ENCODE data around the gene FAM174B.

The FAM174B gene

GRCh38 chr15:92591275-92591674 lies 64.3 kb downstream of the FAM174B start:
- Histone ChIP-seq H3K27ac (replicated peaks) (no peak overlapping the region), H3K4me3 (replicated peaks; ENCODE audit: insufficient read depth, low read length) (no peak overlapping the region), H3K27me3 (ENCODE audit: insufficient read depth, poor library complexity, severe bottlenecking) (peaks cover 6% of the 10 kb centered on the region)
- TF ChIP-seq, protein P1, sequence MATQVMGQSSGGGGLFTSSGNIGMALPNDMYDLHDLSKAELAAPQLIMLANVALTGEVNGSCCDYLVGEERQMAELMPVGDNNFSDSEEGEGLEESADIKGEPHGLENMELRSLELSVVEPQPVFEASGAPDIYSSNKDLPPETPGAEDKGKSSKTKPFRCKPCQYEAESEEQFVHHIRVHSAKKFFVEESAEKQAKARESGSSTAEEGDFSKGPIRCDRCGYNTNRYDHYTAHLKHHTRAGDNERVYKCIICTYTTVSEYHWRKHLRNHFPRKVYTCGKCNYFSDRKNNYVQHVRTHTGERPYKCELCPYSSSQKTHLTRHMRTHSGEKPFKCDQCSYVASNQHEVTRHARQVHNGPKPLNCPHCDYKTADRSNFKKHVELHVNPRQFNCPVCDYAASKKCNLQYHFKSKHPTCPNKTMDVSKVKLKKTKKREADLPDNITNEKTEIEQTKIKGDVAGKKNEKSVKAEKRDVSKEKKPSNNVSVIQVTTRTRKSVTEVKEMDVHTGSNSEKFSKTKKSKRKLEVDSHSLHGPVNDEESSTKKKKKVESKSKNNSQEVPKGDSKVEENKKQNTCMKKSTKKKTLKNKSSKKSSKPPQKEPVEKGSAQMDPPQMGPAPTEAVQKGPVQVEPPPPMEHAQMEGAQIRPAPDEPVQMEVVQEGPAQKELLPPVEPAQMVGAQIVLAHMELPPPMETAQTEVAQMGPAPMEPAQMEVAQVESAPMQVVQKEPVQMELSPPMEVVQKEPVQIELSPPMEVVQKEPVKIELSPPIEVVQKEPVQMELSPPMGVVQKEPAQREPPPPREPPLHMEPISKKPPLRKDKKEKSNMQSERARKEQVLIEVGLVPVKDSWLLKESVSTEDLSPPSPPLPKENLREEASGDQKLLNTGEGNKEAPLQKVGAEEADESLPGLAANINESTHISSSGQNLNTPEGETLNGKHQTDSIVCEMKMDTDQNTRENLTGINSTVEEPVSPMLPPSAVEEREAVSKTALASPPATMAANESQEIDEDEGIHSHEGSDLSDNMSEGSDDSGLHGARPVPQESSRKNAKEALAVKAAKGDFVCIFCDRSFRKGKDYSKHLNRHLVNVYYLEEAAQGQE (IDR thresholded peaks at IDR 0.05; ENCODE audit: insufficient replicate concordance, low read depth): no peak
- TF ChIP-seq POLR2AphosphoS5 (IDR thresholded peaks at IDR 0.05; ENCODE audit: low read depth) (no peak), GABPA (IDR thresholded peaks at IDR 0.05; ENCODE audit: low read depth) (no peak), CTCF (IDR thresholded peaks at IDR 0.05; ENCODE audit: insufficient read depth, low read length) (no peak), SPI1 (IDR thresholded peaks at IDR 0.05; ENCODE audit: borderline replicate concordance, low read depth) (no peak)
- DNase-seq (ENCODE audit: low read depth in 1 of 2, low spot score in 1 of 2): no peak

GRCh38 chr15:92586966-92587365 lies 68.6 kb downstream of the FAM174B start:
- no peak for DNase-seq (ENCODE audit: low read depth in 1 of 2, low spot score in 1 of 2)

DNA sequence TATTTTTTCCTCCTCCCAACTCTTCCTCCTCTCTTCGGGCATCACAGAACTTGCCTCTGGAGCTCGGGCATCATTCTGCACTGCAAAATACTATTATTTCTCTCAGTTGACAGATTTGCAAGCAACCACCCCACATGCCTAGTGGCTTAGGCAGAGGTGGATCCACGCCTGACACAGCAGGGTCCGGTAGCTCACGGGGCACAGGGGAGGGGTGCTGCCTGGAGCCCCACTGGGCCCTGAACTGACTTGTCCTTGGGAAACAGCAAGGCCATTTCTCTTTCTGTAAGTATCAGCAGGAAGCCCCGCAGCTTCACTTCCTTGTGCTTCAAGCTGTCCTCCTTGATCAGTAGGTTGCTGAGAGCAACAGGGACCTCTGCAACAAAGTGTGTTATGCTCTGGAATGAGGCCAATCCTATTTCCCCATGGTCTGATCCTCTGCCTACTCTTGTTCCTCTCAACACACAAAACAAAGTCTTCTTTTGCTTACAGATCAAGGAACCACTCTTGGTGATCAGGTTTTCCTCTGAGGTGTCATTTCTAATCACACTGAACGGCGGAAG lies 69.1 kb downstream of the FAM174B start:
- H3K27ac ChIP-seq (replicated peaks): no peak overlapping the region
- no peak overlapping the region for H3K4me3 ChIP-seq (replicated peaks; ENCODE audit: insufficient read depth, low read length)
- H3K27me3 ChIP-seq (ENCODE audit: insufficient read depth, poor library complexity, severe bottlenecking): peaks cover 6% of the 10 kb centered on the region
- DNase-seq (ENCODE audit: low read depth in 1 of 2, low spot score in 1 of 2): no peak
- TF ChIP-seq CTCF (IDR thresholded peaks at IDR 0.05; ENCODE audit: insufficient read depth, low read length) (no peak), GABPA (IDR thresholded peaks at IDR 0.05; ENCODE audit: low read depth) (no peak), SPI1 (IDR thresholded peaks at IDR 0.05; ENCODE audit: borderline replicate concordance, low read depth) (no peak), POLR2AphosphoS5 (IDR thresholded peaks at IDR 0.05; ENCODE audit: low read depth) (no peak)
- TF ChIP-seq, protein P1 (IDR thresholded peaks at IDR 0.05; ENCODE audit: insufficient replicate concordance, low read depth): no peak

More at GRCh38 chr15:92586966-92587365, 68.6 kb downstream of the FAM174B start:
- H3K27me3 ChIP-seq (ENCODE audit: insufficient read depth, poor library complexity, severe bottlenecking): peaks cover 6% of the 10 kb centered on the region
- TF ChIP-seq POLR2AphosphoS5 (IDR thresholded peaks at IDR 0.05; ENCODE audit: low read depth): no peak
- TF ChIP-seq SPI1 (IDR thresholded peaks at IDR 0.05; ENCODE audit: borderline replicate concordance, low read depth): no peak
- TF ChIP-seq GABPA (IDR thresholded peaks at IDR 0.05; ENCODE audit: low read depth): no peak
- TF ChIP-seq, protein P1 (IDR thresholded peaks at IDR 0.05; ENCODE audit: insufficient replicate concordance, low read depth): no peak
- TF ChIP-seq CTCF (IDR thresholded peaks at IDR 0.05; ENCODE audit: insufficient read depth, low read length): no peak
- no peak overlapping the region for H3K4me3 ChIP-seq (replicated peaks; ENCODE audit: insufficient read depth, low read length)
- H3K27ac ChIP-seq (replicated peaks): no peak overlapping the region

All from HL-60 (cell line).